ENCODE results near the gene KCNQ1. TPM values are rescaled to one million over a fixed set of nuclear protein-coding genes. Genes with fewer than 3 reads are reported as not detected.

KCNQ1 gene
- total and polyA plus RNA-seq, 9 of the 15 experiments (the other 6 are each of a cell fraction or from before 2014, with no cell fraction given) = 0.44 TPM; not detected in 8

- Histone ChIP-seq H3K9me1 (ENCODE audit: control insufficient read depth, insufficient read depth, low read length) (peaks cover 5% of the 10 kb centered on the region), H3K27ac (ENCODE audit: extremely low read depth, low read depth, low read length) (no peak overlapping the region), H3K4me2 (ENCODE audit: insufficient read depth, low read length) (no peak overlapping the region), H2AFZ (ENCODE audit: low read depth, low read length) (no peak overlapping the region), H3K4me1 (replicated peaks in 1 of 2; ENCODE audit: control insufficient read depth in 2 of 2, insufficient read depth in 2 of 2, low read length in 2 of 2) (peaks cover 22 to 76% of the 10 kb centered on the region in 2 experiments), H3K27me3 (ENCODE audit: control insufficient read depth in 2 of 2, insufficient read depth in 2 of 2, low read length in 2 of 2) (no peaks in the 10 kb centered on the region; a peak in 1 of 5 replicates), H3K4me3 (no peak overlapping the region), H4K20me1 (replicated peaks; ENCODE audit: control insufficient read depth, insufficient read depth, low read length) (no peaks in the 10 kb centered on the region), H3K36me3 (ENCODE audit: control insufficient read depth, insufficient read depth, low read length) (no peaks in the 10 kb centered on the region), H3K79me2 (ENCODE audit: control insufficient read depth, insufficient read depth, low read length) (no peaks in the 10 kb centered on the region), H3K9ac (ENCODE audit: insufficient read depth in 1 of 2, low read depth in 2 of 2, low read length in 2 of 2) (peak overlapping the region in 1 of 2 experiments; percentile 37; a peak in 1 of 4 replicates), H3K9me3 (replicated peaks; ENCODE audit: control insufficient read depth, insufficient read depth, low read depth, low read length) (no peaks in the 10 kb centered on the region)
- no peak for DNase-seq (ENCODE audit: extremely low read depth in 1 of 4, low spot score in 3 of 4)
- no TSS peak for BruUV-seq (replicated peaks)
- WGBS (ENCODE audit: insufficient coverage, low coverage, missing lambda C conversion rate) = 64% methylated on average over 18 of the region's 26 CpGs
- CTCF ChIA-PET (ENCODE audit: low intra/inter-chr PET ratio) = no interaction called here
- POLR2A ChIA-PET = interaction anchor here (0.5 to 1.1 kb wide), 4 partner anchors 13 to 142 kb away, joined by 3 to 5 read pairs (median 4); partner anchors contain the start of gene KCNQ1OT1
- in situ Hi-C loops (cut with MboI) = no loop called here
- FAIRE-seq = no peak
- intact Hi-C loops (cut with micrococcal nuclease) = no loop called here
- ATAC-seq = no peak
- TF ChIP-seq EHMT2 (IDR thresholded peaks at IDR 0.05) = no peak
- TF ChIP-seq HNRNPH1 (optimal IDR thresholded peaks at IDR 0.05; ENCODE audit: low read depth, low read length) = no peak
- no peak for TF ChIP-seq ELK3 (CRISPR knock-in tag; IDR thresholded peaks at IDR 0.05)
- no peak for TF ChIP-seq PRPF4 (IDR thresholded peaks at IDR 0.05; ENCODE audit: insufficient read depth, low read depth, low read length, poor library complexity, severe bottlenecking)
- TF ChIP-seq TARDBP (IDR thresholded peaks at IDR 0.05) = no peak
- no peak for TF ChIP-seq THRA (IDR thresholded peaks at IDR 0.05)
- no peak for TF ChIP-seq ZNF277 (CRISPR knock-in tag; IDR thresholded peaks at IDR 0.05; ENCODE audit: borderline replicate concordance)
- no peak for TF ChIP-seq CHAMP1 (IDR thresholded peaks at IDR 0.05)
- TF ChIP-seq TRIM25 (IDR thresholded peaks at IDR 0.05; ENCODE audit: borderline replicate concordance) = no peak
- TF ChIP-seq NEUROD1 (IDR thresholded peaks at IDR 0.05; ENCODE audit: borderline replicate concordance, low read depth, low read length, partially characterized antibody) = no peak
- no peak for TF ChIP-seq RBBP5 (IDR thresholded peaks at IDR 0.05; ENCODE audit: borderline replicate concordance, insufficient read depth, low read length, poor library complexity, severe bottlenecking)
- TF ChIP-seq ZNF263 (CRISPR knock-in tag; IDR thresholded peaks at IDR 0.05; ENCODE audit: borderline replicate concordance) = no peak
- TF ChIP-seq ZC3H11A (IDR thresholded peaks at IDR 0.05; ENCODE audit: low read depth, low read length) = no peak
Observed at GRCh38 chr11:2841411-2842190, 396.8 kb downstream of the KCNQ1 start.
